ENCODE measurements around the gene ENTPD1.
"Not testable (repeated sequence)": the region's sequence is repeated elsewhere in the genome, so short reads cannot be mapped to it uniquely, and the experiment has no call there.

The ENTPD1 gene

DNA sequence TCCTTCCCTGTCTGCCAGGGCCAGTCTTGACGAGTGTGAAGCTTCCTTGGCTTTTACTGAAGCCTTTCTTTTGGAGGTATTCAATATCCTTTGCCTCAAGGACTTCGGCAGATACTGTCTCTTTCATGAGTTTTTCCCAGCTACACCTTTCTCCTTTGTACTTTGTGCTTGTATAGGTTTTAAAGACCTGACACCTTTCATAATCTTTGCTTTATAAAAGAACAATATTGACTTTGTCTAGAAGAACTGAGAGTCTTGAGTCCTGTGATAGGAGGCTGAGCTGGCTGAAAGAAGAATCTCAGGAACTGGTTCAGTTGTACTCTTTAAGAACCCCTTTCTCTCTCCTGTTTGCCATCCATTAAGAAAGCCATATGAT lies 110.5 kb downstream of the ENTPD1 start:
- no peak for DNase-seq (ENCODE audit: low spot score)

DNA sequence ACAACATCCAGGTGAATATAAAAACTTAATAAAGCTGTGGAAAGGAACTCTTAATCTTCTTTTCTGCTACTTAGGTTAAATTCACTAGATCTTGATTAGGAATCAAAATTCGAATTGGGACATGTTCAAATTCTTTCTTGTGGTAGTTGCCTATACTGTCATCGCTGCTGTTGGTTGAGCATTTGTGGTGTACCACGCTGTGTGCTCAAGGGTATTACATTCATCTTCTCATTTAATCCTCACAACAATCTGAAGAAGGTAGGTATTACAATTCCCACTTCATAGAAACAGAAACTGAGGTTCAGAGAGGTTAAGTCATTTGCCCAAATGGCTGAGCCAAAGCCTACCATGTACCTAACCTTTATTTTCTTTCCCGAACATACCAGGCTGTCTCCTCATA lies 111.9 kb downstream of the ENTPD1 start:
- DNase-seq (ENCODE audit: low spot score), result no peak

DNA sequence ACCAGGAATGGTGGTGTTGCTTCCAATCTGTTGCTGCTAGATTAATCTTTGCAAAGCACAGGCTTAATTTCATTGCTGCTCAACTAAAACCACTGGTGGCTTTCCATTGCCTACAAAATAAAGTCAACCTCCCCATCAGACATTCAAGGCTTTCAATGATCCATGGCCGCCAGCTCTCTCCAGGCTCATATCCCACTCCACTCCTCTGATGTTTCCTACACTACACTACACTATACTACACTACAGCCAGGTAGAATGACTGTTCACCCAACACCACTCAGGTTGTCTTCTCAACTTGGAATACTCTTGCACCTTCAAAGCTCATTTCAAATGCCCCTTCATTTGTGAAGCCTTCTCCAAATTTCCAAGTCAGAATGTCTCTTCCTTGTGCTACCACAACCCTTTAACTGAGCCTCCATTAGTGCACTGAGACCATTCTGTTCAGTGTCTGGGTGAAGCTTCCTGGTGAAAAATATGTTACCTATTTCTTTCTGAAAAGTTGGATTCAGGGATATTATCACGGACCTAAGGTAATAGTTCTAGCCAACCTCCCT lies 116.3 kb downstream of the ENTPD1 start:
- DNase-seq (ENCODE audit: low spot score), result no peak

DNA sequence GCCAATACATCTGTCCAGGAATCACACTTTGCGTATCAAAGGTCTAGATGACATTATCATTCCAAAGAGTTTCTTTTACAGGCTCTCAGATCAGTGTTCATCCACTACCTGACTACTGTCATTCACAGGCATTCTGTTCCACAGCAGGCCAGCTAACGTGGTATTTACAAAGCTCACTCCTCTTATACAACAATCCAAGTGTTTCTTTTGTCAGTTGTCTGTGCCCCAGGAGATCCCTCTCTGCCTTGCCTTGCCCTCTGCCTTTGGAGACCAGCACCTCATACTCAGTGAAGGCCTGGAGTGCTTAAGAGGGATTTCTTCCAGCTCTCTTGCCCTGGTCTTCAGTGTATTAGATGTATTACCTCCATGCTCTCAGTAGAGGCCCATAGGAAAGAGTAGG lies 117.2 kb downstream of the ENTPD1 start:
- DNase-seq (ENCODE audit: low spot score), result no peak

DNA sequence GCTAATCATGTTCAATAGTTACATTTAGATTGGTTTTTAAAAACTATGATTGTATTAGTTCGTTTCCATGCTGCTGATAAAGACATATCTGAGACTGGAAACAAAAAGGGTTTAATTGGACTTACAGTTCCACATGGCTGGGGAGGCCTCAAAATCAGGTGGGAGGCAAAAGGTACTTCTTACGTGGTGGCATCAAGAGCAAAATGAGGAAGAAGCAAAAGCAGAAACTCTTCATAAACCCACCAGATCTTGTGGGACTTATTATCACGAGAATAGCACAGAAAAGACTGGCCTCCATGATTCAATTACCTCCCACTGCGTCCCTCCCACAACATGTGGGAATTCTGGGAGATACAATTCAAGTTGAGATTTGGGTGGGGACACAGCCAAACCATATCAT lies 117.7 kb downstream of the ENTPD1 start:
- DNase-seq (ENCODE audit: low spot score), result no peak

DNA sequence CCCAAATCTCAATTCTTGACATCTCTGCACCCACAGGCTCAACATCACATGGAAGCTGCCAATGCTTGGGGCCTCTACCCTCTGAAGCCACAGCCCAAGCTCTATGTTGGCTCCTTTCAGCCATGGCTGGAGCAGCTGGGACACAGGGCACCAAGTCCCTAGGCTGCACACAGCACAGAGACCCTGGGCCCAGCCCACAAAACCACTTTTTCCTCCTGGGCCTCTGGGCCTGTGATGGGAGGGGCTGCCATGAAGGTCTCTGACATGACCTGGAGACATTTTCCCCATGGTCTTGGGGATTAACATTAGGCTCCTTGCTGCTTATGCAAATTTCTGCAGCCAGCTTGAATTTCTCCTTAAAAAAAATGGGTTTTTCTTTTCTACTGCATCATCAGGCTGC lies 118.8 kb downstream of the ENTPD1 start:
- DNase-seq (ENCODE audit: low spot score), result not testable (repeated sequence)

DNA sequence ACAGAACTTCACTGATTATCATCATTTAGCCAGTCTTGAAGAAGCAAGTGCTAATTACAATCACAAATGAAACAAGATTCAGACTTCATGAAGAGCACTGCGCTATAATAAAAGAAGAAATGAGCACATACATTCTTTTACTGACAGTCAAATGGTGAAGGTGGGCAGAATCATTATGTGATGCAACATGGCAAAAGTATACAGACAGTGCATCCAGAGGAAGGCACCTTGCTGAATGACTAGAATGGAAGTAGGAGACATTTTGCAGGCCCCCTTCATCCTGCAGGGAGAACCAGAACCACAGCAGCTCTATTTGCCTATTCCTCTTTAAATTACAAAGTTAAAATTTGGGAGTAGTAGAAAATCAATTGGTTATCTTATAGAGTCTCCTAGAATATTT lies 120.8 kb downstream of the ENTPD1 start:
- DNase-seq (ENCODE audit: low spot score), result no peak

DNA sequence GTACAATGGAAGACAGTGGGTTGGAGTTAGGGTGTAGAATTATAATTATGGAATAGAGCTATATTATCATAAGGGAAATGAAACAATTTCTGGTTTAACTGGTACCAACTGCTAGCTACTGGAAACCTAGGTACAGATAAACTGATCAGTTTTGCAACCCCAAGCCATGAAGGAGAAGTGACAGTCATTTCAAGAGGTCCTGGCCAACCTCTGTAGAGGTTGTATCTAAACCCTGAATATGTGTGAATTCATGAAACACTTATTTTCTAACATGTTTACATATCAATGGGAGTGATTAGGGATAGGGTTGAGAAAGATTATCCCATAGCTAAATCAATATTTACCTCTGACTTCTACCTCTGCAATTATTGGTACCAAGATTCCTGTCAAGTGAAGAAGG lies 121.9 kb downstream of the ENTPD1 start:
- no peak for DNase-seq (ENCODE audit: low spot score)

DNA sequence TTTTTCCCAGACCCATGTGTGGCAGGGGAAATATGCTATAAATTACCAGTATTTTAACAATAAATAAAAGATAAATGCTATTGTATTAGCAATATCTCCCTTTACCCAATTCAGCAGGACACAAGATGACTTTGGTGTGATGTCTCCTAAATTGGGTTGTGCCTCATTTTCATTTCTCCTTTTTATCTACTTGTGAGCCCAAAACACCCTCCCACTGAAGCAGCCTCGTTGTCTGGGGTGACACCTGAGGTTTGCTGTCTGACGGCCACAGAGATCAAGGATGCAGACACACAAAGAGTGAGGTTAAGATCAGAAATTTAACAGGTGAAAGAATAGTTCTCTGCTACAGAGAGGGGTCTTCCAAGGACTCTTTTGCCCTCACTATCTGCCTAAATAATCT lies 124.7 kb downstream of the ENTPD1 start:
- DNase-seq (ENCODE audit: low spot score), result no peak

DNA sequence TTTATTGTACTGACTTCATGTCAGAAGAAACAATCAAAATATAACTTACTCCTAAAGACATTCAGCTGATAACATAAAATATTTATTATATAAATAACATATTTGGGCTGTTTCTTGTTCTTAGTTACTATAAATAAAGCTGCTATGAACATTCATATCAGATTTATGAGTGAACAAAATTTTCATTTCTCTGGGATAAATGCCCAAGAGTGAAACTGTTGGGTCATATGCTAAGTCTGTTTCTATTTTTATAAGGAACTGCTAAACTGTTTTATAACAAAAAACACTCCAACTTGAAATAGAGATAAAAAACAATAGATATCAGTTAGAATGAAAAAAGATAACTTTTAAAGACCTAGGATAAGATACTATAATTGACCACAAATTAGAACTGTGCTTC lies 125.4 kb downstream of the ENTPD1 start:
- DNase-seq (ENCODE audit: low spot score), result peak; percentile 9

DNA sequence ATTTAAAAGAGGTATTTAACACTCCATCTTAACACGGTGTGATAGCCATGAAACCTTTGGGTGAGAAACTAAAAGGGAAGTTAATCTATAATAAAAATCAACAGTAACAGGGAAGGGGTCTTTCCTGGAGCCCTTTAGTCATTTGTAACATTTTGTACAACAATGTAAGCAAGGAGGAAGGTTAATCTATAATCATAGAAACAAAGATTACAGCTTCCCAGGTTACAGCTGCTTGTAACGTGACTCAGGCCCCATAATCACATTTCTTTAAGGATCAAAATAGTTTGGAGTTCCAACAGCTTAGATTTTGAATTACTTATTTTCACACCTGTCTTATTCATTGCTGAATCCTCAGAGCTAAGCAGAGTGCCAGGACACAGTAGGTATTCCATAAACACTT lies 133.9 kb downstream of the ENTPD1 start:
- DNase-seq (ENCODE audit: low spot score), result no peak

DNA sequence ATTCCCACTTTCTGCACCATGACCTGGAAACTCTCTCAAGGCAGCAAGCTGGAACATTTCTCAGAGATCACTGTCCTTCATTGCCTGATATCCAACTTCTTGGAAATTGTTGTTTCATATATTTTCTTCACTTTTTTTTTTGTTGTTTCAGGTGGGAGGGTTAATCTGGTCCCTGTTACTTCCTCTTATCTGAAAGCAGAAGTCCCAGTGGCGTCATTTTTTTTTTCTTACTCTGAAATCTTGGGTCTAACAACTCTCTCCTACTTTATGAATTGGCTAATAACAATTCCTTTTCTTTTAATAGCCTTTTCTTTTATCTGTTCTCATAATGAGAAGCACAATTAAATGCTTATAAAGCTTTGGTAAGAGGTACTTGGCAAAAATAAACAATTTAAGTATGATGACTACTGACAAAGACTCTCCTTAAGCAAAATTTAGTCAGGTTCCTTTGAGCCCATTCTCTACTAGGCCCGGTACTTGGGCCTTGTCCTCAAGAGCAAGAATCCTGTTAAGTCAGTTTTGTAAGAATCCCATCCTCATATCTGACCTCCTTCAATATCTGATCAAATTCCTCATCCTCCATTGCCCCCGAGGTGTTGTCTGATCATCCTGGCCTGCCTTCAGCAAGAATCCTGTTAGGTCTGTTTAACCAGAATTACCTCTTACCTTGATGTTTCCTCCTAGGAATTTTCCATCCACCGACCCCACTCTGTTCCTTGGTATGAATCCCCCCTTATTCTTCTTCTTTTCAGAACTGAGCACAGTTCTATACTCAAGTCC lies 140.3 kb downstream of the ENTPD1 start:
- no peak for DNase-seq (ENCODE audit: low spot score)

DNA sequence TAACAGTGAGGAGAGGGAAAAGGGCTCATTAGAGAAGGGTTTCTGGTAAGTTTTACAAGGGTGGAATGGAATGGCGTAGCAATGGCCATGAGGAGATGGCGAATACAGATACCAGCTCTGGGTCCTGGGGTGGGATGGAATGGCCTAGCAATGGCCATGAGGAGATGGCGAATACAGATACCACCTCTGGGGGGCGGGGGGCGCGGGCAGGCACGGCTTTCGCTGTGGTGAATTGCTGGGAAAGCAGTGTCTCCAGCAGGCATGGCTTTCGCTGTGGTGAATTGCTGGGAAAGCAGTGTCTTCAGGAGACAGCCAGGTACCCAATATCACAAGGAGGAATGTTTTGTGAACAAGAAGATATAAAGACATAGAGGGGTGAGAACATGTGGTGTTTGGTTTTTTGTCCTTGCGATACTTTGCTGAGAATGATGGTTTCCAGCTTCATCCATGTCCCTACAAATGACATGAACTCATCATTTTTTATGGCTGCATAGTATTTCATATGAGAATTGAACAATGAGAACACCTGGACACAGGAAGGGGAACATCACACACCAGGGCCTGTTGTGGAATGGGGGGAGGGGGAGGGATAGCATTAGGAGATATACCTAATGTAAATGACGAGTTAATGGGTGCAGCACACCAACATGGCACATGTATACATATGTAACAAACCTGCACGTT lies 150.1 kb downstream of the ENTPD1 start:
- not testable (repeated sequence) for DNase-seq (ENCODE audit: low spot score)

DNA sequence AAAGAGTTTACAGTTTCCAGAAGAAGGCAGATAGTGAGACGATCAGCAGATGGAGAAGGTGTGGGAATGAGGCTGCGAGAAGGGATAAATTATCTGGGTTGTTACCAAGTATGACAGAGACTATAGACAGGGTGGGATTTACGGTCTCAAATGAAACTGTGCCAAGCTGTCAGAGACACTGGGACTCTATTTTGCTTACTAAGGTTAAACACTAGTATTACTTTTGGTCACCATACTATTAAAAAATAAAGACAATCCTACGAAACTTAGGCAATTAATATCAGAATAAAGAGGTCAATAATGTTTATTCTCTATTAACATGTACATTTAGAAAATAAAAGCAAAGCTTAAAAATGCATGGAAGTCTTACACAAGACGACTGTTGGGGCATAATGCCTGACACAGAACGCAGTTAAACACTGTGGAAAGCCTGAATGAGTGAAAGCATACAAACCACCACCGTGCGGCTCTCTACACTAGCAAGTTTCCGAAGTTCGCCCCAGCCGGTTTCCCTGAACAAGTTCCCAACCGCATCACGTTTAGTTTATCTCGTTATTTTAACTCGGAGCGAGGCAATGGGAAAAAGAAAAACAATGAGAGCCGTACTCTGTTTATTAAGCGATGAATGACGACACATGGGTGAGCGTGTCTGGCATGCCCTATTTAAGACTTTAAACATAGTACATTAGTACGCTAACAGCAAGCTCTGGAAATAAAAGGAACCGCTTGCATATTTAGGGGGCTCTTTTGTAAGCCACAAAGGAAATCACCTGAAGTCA lies 150.9 kb downstream of the ENTPD1 start:
- peak; percentile 66 for DNase-seq (ENCODE audit: low spot score)

DNA sequence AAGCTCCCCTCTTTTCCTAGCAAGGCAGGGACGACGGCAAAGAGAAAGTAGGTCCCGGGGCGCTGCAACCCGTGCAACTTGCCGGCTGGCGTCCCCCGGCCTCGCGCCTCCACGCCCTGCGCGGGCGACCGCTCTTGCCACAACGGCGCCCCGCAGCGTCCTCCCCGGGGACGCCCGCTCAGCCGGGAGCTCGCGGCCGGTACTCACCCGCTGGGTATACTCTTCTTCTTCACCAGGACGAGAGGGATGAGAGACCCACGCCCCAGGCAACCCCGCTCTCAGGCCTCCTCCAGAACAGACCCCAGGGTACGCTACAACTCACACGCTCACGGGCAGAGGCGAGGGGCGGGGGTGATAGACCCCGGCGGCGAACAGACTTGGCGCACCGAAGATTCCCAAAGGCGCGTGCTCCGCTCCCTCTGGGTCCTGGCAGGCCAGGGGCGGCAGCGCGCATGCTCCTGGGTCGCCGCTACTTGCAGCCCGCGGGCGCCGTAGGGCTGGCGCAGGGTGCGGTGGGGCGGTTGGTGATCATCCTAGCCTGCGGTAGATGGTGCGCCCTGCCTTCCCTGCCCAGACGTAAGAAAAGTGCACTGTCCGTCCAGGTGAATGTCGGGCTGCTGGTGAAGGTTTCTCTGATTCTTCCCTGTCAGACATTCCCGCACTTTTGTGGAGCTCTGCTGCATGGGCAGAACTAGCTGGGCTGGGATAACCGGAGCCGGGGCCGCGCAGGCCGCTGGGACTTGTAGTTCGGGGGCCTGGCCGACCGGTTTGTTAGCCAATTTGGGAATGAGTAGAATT lies 151.7 kb downstream of the ENTPD1 start, which contains the start of gene CC2D2B:
Gene CC2D2B, plus strand, starts transcription at position 520 of the 798 bp plus-strand sequence. CDS start 3,349 bp downstream, outside the sequence.
- DNase-seq (ENCODE audit: low spot score), result peak; percentile 95

DNA sequence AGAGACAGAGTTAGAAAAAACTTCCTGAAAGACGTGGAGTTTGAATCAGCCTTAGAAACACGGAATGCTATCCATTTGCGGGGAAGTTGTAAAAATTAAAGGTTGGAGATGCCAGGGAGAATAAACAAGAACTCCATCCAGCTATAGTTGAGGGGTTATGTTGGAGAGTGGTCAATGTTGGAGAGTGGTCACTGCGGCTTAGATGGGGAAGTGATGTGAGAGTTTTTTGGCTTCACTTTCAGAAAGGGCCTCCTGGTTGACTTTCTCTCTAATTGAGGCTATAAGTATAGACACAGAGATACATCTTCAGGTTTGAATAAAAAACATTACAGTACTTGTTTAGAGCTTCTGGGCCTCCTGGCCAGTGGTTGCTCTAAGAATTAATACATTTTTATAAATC lies 152.5 kb downstream of the ENTPD1 start:
- DNase-seq (ENCODE audit: low spot score), result no peak

DNA sequence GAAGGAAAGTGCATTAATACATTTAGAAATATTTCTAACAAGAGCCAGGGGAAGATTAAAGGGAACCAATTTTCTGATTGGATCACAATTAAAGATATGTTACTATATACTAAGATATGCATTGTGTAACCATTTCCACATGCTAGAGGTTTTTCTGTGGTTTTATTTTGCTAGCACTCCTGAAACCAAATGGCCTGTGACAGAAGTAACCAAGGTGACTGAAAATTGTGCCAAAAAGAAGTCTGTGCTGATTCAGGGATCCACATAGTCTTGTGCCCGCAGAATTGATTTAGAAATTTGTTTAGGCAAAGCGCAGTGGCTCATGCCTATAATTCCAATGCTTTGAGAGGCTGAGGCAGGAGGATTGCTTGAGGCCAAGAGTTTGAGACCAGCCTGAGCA lies 153.6 kb downstream of the ENTPD1 start:
- DNase-seq (ENCODE audit: low spot score), result no peak

DNA sequence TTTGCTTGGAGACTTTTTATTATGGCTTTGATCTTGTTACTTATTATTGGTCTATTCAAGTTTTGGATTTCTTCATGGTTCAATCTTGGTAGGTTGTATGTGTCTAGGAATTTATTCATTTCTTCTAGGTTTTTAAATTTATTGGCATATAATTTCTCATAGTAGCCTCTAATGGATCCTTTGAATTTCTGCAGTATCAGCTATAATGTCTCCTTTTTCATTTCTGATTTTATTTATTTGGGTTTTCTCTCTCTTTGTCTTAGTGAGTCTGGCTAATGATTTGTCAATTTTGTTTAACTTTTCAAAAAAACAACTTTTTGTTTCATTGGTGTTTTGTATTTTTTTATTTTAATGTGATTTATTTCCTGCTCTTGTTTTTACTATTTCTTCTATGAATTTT lies 160.1 kb downstream of the ENTPD1 start:
- not testable (repeated sequence) for DNase-seq (ENCODE audit: low spot score)

Measured in GM03348 (cell line).